Liver (tissue), 3 donors: ENCODE results near the gene DYRK4.

ENCODE experiments used
- RAD21 ChIP-seq, 2 donors: IDR thresholded peaks; 2 replicates each; pipeline ENCODE4 v1.6.1; 2016; ENCODE audit warnings: antibody characterized with exemption in 2 of 2, mild to moderate bottlenecking in 2 of 2
- RXRA ChIP-seq, 2 donors: IDR thresholded peaks; 2 replicates each; pipeline ENCODE4 v1.6.1; 2017 to 2018; ENCODE audit warnings: antibody characterized with exemption in 2 of 2, mild to moderate bottlenecking in 1 of 2
- TF ChIP-seq, protein P1 (sequence below): fragments of 150-350 bp; IDR thresholded peaks from 2 replicates; pipeline ENCODE4 v1.5.1; 2017; ENCODE audit warnings: improper control_type of control experiment, low read depth, low read length; ENCODE audit not compliant: missing input control
- TF ChIP-seq, protein P2 (sequence below): IDR thresholded peaks from 2 replicates; pipeline ENCODE4 v1.6.1; 2016; ENCODE audit warnings: antibody characterized with exemption
- donor health status: healthy.
- donor health status: healthy.

- TF ChIP-seq, protein P1, sequence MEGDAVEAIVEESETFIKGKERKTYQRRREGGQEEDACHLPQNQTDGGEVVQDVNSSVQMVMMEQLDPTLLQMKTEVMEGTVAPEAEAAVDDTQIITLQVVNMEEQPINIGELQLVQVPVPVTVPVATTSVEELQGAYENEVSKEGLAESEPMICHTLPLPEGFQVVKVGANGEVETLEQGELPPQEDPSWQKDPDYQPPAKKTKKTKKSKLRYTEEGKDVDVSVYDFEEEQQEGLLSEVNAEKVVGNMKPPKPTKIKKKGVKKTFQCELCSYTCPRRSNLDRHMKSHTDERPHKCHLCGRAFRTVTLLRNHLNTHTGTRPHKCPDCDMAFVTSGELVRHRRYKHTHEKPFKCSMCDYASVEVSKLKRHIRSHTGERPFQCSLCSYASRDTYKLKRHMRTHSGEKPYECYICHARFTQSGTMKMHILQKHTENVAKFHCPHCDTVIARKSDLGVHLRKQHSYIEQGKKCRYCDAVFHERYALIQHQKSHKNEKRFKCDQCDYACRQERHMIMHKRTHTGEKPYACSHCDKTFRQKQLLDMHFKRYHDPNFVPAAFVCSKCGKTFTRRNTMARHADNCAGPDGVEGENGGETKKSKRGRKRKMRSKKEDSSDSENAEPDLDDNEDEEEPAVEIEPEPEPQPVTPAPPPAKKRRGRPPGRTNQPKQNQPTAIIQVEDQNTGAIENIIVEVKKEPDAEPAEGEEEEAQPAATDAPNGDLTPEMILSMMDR: no peak
- TF ChIP-seq RXRA (IDR thresholded peaks at IDR 0.05) (no peak), RAD21 (IDR thresholded peaks at IDR 0.05) (no peak)
- TF ChIP-seq, protein P2, sequence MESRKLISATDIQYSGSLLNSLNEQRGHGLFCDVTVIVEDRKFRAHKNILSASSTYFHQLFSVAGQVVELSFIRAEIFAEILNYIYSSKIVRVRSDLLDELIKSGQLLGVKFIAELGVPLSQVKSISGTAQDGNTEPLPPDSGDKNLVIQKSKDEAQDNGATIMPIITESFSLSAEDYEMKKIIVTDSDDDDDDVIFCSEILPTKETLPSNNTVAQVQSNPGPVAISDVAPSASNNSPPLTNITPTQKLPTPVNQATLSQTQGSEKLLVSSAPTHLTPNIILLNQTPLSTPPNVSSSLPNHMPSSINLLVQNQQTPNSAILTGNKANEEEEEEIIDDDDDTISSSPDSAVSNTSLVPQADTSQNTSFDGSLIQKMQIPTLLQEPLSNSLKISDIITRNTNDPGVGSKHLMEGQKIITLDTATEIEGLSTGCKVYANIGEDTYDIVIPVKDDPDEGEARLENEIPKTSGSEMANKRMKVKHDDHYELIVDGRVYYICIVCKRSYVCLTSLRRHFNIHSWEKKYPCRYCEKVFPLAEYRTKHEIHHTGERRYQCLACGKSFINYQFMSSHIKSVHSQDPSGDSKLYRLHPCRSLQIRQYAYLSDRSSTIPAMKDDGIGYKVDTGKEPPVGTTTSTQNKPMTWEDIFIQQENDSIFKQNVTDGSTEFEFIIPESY: no peak
These were observed 16.8 kb upstream of the DYRK4 start for GRCh38 chr12:4545195-4545594.
